NB4 (cell line): Measurements from ENCODE around the gene THSD7B.

Experiments used
- POLR2A ChIP-seq: IDR thresholded peaks from 2 replicates; pipeline ENCODE4 v1.6.1; 2011; ENCODE audit warnings: mild to moderate bottlenecking; ENCODE audit not compliant: insufficient read length; ENCODE audit errors: extremely low read depth
- TF ChIP-seq, protein P1 (sequence below): IDR thresholded peaks from one replicate; pipeline ENCODE4 v1.5.1; 2012; ENCODE audit warnings: low read depth, low read length

DNA sequence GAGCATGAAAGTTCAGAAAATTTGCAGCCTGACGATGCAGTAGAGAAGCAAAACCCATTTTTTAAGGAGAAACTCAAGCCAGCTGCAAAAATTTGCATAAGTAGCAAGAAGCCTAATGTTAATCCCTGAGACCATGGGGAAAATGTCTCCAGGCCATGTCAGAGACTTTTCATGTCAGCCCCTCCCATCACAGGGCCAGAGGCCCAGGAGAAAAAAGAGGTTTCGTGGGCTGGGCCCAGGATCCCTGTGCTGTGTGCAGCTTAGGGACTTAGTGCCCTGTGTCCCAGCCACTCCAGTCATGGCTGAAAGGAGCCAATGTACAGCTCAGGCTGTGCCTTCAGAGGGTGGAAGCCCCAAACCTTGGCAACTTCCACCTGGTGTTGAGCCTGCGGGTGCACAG, 533.0 kb downstream of the THSD7B start:
- TF ChIP-seq, protein P1, sequence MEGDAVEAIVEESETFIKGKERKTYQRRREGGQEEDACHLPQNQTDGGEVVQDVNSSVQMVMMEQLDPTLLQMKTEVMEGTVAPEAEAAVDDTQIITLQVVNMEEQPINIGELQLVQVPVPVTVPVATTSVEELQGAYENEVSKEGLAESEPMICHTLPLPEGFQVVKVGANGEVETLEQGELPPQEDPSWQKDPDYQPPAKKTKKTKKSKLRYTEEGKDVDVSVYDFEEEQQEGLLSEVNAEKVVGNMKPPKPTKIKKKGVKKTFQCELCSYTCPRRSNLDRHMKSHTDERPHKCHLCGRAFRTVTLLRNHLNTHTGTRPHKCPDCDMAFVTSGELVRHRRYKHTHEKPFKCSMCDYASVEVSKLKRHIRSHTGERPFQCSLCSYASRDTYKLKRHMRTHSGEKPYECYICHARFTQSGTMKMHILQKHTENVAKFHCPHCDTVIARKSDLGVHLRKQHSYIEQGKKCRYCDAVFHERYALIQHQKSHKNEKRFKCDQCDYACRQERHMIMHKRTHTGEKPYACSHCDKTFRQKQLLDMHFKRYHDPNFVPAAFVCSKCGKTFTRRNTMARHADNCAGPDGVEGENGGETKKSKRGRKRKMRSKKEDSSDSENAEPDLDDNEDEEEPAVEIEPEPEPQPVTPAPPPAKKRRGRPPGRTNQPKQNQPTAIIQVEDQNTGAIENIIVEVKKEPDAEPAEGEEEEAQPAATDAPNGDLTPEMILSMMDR, result no peak
- no peak for TF ChIP-seq POLR2A
